ENCODE measurements around the gene LARP1. TPM values are rescaled to one million over a fixed set of nuclear protein-coding genes. Genes with fewer than 3 reads are reported as not detected.

Gene LARP1
- total RNA-seq, 1 donor from 2014 or later = 249 TPM

DNA sequence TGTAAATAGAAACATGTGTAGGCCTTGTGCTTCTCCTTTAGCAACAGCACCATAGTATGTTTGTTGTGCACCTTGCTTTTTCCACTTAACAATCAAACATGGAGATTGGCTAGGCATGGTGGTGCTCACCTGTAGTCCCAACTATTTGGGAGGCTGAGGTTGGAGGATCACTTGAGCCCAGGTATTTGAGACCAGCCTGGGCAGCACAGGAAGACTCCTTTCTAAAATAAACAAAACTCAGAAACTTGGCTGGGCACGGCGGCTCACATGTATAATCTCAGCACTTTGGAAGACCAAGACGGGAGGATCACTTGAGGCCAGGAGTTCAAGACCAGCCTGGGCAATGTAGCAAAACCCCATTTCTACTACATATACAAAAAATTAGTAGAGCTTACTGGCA lies 96.2 kb downstream of the LARP1 start:
- no peaks in the 10 kb centered on the region for H3K27me3 Mint-ChIP-seq (ENCODE audit: low read depth)
- TF ChIP-seq, protein P1, sequence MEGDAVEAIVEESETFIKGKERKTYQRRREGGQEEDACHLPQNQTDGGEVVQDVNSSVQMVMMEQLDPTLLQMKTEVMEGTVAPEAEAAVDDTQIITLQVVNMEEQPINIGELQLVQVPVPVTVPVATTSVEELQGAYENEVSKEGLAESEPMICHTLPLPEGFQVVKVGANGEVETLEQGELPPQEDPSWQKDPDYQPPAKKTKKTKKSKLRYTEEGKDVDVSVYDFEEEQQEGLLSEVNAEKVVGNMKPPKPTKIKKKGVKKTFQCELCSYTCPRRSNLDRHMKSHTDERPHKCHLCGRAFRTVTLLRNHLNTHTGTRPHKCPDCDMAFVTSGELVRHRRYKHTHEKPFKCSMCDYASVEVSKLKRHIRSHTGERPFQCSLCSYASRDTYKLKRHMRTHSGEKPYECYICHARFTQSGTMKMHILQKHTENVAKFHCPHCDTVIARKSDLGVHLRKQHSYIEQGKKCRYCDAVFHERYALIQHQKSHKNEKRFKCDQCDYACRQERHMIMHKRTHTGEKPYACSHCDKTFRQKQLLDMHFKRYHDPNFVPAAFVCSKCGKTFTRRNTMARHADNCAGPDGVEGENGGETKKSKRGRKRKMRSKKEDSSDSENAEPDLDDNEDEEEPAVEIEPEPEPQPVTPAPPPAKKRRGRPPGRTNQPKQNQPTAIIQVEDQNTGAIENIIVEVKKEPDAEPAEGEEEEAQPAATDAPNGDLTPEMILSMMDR (IDR thresholded peaks at IDR 0.05; ENCODE audit: unreplicated experiment) = no peak
- H3K9me3 Mint-ChIP-seq = no peaks in the 10 kb centered on the region
- DNase-seq (ENCODE audit: low spot score in 2 of 2, unreplicated experiment in 2 of 2) = no peak
- H3K4me3 Mint-ChIP-seq = peak overlapping the region; percentile 85
- H3K27ac Mint-ChIP-seq = peak overlapping the region; percentile 97
- H3K4me1 Mint-ChIP-seq = peaks cover 29% of the 10 kb centered on the region
- H3K36me3 Mint-ChIP-seq = no peaks in the 10 kb centered on the region

DNA sequence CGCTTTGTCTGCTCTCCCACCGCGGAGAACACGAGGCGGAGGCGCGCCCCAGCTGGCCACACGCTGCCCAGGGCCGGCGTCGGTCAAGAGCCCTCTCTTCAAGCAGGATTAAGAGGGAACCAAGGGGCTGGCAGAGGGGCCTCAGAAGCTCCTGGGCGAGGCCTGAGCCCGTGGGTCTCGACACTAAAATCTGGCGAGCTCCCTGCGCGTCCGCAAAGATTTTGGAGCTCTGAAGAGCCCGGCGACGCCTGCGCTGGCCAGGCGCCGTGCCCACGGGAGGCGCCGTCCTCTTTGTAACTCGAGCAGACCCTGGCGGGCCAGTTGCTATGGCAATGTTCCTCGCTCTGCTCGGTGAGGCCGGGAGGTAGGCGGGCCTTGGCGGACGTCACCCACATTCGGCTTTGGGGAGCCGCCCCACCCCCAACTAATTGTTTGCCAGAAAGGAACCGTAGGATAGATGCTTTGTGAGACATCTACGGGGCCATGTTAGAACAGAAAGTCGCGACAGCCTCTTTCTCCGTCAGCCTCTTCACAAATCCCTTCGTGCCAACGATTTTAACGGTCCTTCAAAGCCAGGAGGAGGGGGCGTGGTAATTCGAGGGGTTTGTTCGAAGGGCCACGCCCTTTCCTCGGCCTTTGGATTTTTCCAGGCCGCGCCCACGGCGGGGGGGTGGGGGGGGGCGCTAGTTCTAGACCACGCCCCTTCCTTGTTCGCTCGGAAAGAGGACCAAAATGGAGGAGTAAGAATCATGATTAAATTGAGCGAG lies 102.5 kb downstream of the LARP1 start:
- Mint-ChIP-seq H3K36me3 (peaks cover 3% of the 10 kb centered on the region), H3K27me3 (ENCODE audit: low read depth) (no peaks in the 10 kb centered on the region), H3K27ac (peak overlapping the region; percentile 99), H3K4me1 (peaks cover 26% of the 10 kb centered on the region), H3K9me3 (no peaks in the 10 kb centered on the region), H3K4me3 (peak overlapping the region; percentile 92)
- DNase-seq (ENCODE audit: low spot score in 2 of 2, unreplicated experiment in 2 of 2) = peak; percentile 87 to 93
- TF ChIP-seq, protein P1 (IDR thresholded peaks at IDR 0.05; ENCODE audit: unreplicated experiment) = no peak

DNA sequence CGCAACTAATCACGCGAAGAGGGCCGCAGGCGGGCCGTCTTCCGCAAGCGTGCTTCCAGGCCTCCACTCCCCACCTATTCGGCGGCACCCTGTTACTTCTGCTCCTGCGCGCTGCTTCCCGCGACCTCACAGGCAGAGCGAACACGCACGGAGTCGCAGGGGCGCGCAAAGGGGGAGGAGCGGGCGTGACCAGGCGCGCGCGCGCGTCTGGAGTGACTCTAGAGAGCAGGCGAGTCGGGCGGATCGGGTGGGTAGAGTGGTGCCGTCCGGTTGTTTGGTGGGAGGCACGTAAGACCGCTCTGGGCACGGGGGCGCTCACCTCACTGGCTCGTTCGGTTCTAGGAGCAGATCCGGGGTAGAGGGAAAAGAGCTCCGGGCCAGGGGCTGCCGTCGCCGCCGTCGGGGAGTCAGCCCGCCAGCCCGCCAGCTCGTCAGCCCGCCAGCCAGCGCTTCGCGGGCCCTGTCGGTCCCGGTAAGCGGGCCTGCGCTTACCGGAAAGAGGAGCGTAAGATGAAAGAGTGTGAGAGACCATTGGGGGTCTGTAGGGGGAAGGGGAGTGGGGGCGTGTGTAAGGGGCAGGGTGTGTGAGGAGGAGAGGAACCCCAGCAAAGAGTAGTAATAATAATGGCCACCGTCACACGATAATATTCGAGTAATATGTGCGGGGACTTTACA lies 103.3 kb downstream of the LARP1 start, which contains the start of gene CNOT8:
Gene CNOT8 (plus strand): TSS at position 331 of the 675 bp plus-strand sequence. CDS start 4,652 bp downstream, outside the sequence.
- Mint-ChIP-seq H3K4me1 (peaks cover 26% of the 10 kb centered on the region), H3K27ac (peak within 1 kb of the TSS; percentile 99), H3K27me3 (ENCODE audit: low read depth) (no peaks in the 10 kb centered on the region), H3K36me3 (peaks cover 9% of the 10 kb centered on the region), H3K9me3 (no peaks in the 10 kb centered on the region), H3K4me3 (peak within 1 kb of the TSS; percentile 92)
- peak; percentile 91 to 96 for DNase-seq (ENCODE audit: low spot score in 2 of 2, unreplicated experiment in 2 of 2)
- TF ChIP-seq, protein P1 (IDR thresholded peaks at IDR 0.05; ENCODE audit: unreplicated experiment) = no peak

DNA sequence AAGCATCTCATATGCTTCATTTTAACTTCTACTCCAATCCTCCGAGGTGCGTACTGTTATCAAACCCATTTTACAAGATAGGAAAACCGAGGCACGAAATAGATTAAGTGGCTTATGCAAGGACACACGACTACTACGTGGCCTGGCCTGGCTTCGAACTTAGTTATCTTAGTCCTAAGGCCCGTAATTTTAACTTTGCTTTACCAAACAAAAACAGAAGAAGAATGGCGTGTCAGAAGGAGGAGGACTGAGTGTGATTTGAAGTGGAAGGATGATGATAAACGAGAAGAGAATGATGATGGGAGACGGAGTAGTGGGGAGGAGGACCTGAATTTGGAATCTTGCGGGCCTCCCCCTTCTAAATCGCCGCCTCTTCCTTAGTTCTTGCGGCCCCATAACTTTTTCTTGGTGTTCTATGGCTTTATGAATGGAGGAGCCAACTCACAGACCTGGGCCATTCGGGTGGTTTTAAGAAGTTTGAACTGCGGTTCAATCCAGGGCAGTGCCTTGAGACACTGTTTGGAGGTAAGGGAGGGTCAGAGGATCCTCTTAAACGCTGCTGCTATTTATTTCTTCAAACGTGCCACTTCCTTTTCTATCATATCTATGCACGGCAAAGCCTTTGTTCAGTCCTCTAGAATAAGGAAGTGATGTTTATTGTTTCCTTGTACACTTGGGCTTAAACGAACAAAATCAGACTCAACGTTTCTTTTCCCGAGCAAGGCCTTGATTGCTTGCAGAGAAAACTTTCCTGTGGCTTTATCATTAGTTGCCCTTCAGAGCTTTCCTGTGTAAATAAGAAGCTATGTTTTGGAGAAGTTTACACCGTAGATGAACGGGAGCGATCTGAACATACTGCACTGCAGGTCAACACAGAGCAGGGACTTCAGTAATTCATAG lies 104.0 kb downstream of the LARP1 start:
- peak overlapping the region; percentile 92 for H3K4me3 Mint-ChIP-seq
- H3K36me3 Mint-ChIP-seq = peaks cover 14% of the 10 kb centered on the region
- peaks cover 26% of the 10 kb centered on the region for H3K4me1 Mint-ChIP-seq
- no peaks in the 10 kb centered on the region for H3K9me3 Mint-ChIP-seq
- peak overlapping the region; percentile 99 for H3K27ac Mint-ChIP-seq
- TF ChIP-seq, protein P1 (IDR thresholded peaks at IDR 0.05; ENCODE audit: unreplicated experiment) = no peak
- no peak for DNase-seq (ENCODE audit: low spot score in 2 of 2, unreplicated experiment in 2 of 2)
- no peaks in the 10 kb centered on the region for H3K27me3 Mint-ChIP-seq (ENCODE audit: low read depth)

DNA sequence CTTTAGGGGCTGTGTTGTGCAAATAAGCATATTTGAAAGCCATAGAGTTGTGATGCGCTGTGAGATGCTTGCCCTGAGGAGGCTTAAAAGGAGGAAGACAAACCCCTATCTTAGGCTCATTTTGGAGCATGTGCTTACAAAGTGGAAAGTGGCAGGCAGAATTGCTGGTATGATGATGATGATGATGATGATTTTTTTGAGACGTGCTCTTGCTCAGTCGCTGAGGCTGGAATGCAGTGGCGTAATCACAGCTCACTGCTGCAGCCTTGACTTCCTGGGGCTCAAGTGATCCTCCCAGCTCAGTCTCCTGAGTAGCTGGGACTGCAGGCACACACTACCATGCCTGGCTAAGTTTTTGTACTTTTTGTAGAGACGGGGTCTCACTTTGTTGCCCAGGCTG lies 104.9 kb downstream of the LARP1 start:
- H3K4me3 Mint-ChIP-seq = peak overlapping the region; percentile 92
- no peaks in the 10 kb centered on the region for H3K9me3 Mint-ChIP-seq
- peak overlapping the region; percentile 99 for H3K27ac Mint-ChIP-seq
- H3K27me3 Mint-ChIP-seq (ENCODE audit: low read depth) = no peaks in the 10 kb centered on the region
- TF ChIP-seq, protein P1 (IDR thresholded peaks at IDR 0.05; ENCODE audit: unreplicated experiment) = no peak
- H3K4me1 Mint-ChIP-seq = peaks cover 26% of the 10 kb centered on the region
- no peak for DNase-seq (ENCODE audit: low spot score in 2 of 2, unreplicated experiment in 2 of 2)
- H3K36me3 Mint-ChIP-seq = peaks cover 17% of the 10 kb centered on the region

Measured in mesothelial cell of epicardium (in vitro differentiated cells).